ENCODE data around the gene ENTPD8.

The ENTPD8 gene

GRCh38 chr9:137441289-137441934, at the start of gene ENTPD8:
ENTPD8 (minus strand) TSS chr9:137441357; CDS start chr9:137438285, 3,072 bp downstream.
- Histone ChIP-seq H3K27me3 (ENCODE audit: control insufficient read depth, insufficient read depth, low read length) (peaks cover 12% of the 10 kb centered on the region), H3K27ac (ENCODE audit: low read length) (no peak within 1 kb of the TSS), H3K9me3 (ENCODE audit: control insufficient read depth, low read depth, low read length) (no peaks in the 10 kb centered on the region), H3K9ac (ENCODE audit: low read length) (no peak within 1 kb of the TSS), H3K4me1 (ENCODE audit: control insufficient read depth, low read depth, low read length) (no peaks in the 10 kb centered on the region), H3K36me3 (ENCODE audit: control insufficient read depth, low read depth, low read length) (no peaks in the 10 kb centered on the region), H3K4me3 (ENCODE audit: low read length) (peak within 1 kb of the TSS; percentile 35)

- H3K36me3 ChIP-seq (ENCODE audit: control insufficient read depth, low read depth, low read length) = no peaks in the 10 kb centered on the region
- H3K4me3 ChIP-seq (ENCODE audit: low read length) = no peak overlapping the region
- H3K27me3 ChIP-seq (ENCODE audit: control insufficient read depth, insufficient read depth, low read length) = no peaks in the 10 kb centered on the region
- H3K9ac ChIP-seq (ENCODE audit: low read length) = no peak overlapping the region
- H3K4me1 ChIP-seq (ENCODE audit: control insufficient read depth, low read depth, low read length) = no peaks in the 10 kb centered on the region
- no peak overlapping the region for H3K27ac ChIP-seq (ENCODE audit: low read length)
- no peaks in the 10 kb centered on the region for H3K9me3 ChIP-seq (ENCODE audit: control insufficient read depth, low read depth, low read length)
Measured at GRCh38 chr9:137490532-137491186, 49.5 kb upstream of the ENTPD8 start.

GRCh38 chr9:137488906-137489305, 47.7 kb upstream of the ENTPD8 start:
- no peak overlapping the region for H3K9ac ChIP-seq (ENCODE audit: low read length)
- H3K4me3 ChIP-seq (ENCODE audit: low read length) = no peak overlapping the region
- H3K4me1 ChIP-seq (ENCODE audit: control insufficient read depth, low read depth, low read length) = no peaks in the 10 kb centered on the region
- no peaks in the 10 kb centered on the region for H3K36me3 ChIP-seq (ENCODE audit: control insufficient read depth, low read depth, low read length)
- no peak overlapping the region for H3K27ac ChIP-seq (ENCODE audit: low read length)
- no peaks in the 10 kb centered on the region for H3K27me3 ChIP-seq (ENCODE audit: control insufficient read depth, insufficient read depth, low read length)
- no peaks in the 10 kb centered on the region for H3K9me3 ChIP-seq (ENCODE audit: control insufficient read depth, low read depth, low read length)

- no peak overlapping the region for H3K27ac ChIP-seq (ENCODE audit: low read length)
- no peaks in the 10 kb centered on the region for H3K9me3 ChIP-seq (ENCODE audit: control insufficient read depth, low read depth, low read length)
- H3K9ac ChIP-seq (ENCODE audit: low read length) = no peak overlapping the region
- no peak overlapping the region for H3K4me3 ChIP-seq (ENCODE audit: low read length)
- no peaks in the 10 kb centered on the region for H3K27me3 ChIP-seq (ENCODE audit: control insufficient read depth, insufficient read depth, low read length)
- H3K36me3 ChIP-seq (ENCODE audit: control insufficient read depth, low read depth, low read length) = no peaks in the 10 kb centered on the region
- H3K4me1 ChIP-seq (ENCODE audit: control insufficient read depth, low read depth, low read length) = no peaks in the 10 kb centered on the region
Measured at GRCh38 chr9:137488327-137488653, 47.1 kb upstream of the ENTPD8 start.

GRCh38 chr9:137487454-137488326, 46.5 kb upstream of the ENTPD8 start:
- H3K36me3 ChIP-seq (ENCODE audit: control insufficient read depth, low read depth, low read length) = no peaks in the 10 kb centered on the region
- no peak overlapping the region for H3K4me3 ChIP-seq (ENCODE audit: low read length)
- H3K27me3 ChIP-seq (ENCODE audit: control insufficient read depth, insufficient read depth, low read length) = no peaks in the 10 kb centered on the region

GRCh38 chr9:137486545-137487453, 45.6 kb upstream of the ENTPD8 start:
- Histone ChIP-seq H3K27me3 (ENCODE audit: control insufficient read depth, insufficient read depth, low read length) (no peaks in the 10 kb centered on the region), H3K27ac (ENCODE audit: low read length) (no peak overlapping the region), H3K4me3 (ENCODE audit: low read length) (no peak overlapping the region), H3K36me3 (ENCODE audit: control insufficient read depth, low read depth, low read length) (no peaks in the 10 kb centered on the region), H3K4me1 (ENCODE audit: control insufficient read depth, low read depth, low read length) (no peaks in the 10 kb centered on the region), H3K9ac (ENCODE audit: low read length) (no peak overlapping the region), H3K9me3 (ENCODE audit: control insufficient read depth, low read depth, low read length) (no peaks in the 10 kb centered on the region)

More at GRCh38 chr9:137487454-137488326, 46.5 kb upstream of the ENTPD8 start:
- H3K27ac ChIP-seq (ENCODE audit: low read length) = no peak overlapping the region
- no peaks in the 10 kb centered on the region for H3K4me1 ChIP-seq (ENCODE audit: control insufficient read depth, low read depth, low read length)
- H3K9me3 ChIP-seq (ENCODE audit: control insufficient read depth, low read depth, low read length) = no peaks in the 10 kb centered on the region
- H3K9ac ChIP-seq (ENCODE audit: low read length) = no peak overlapping the region

- no peaks in the 10 kb centered on the region for H3K9me3 ChIP-seq (ENCODE audit: control insufficient read depth, low read depth, low read length)
- H3K36me3 ChIP-seq (ENCODE audit: control insufficient read depth, low read depth, low read length) = no peaks in the 10 kb centered on the region
- no peaks in the 10 kb centered on the region for H3K27me3 ChIP-seq (ENCODE audit: control insufficient read depth, insufficient read depth, low read length)
- no peak overlapping the region for H3K27ac ChIP-seq (ENCODE audit: low read length)
- H3K9ac ChIP-seq (ENCODE audit: low read length) = no peak overlapping the region
- H3K4me1 ChIP-seq (ENCODE audit: control insufficient read depth, low read depth, low read length) = no peaks in the 10 kb centered on the region
- no peak overlapping the region for H3K4me3 ChIP-seq (ENCODE audit: low read length)
Measured at GRCh38 chr9:137486141-137486490, 45.0 kb upstream of the ENTPD8 start.

GRCh38 chr9:137485343-137486140, 44.4 kb upstream of the ENTPD8 start:
- H3K9me3 ChIP-seq (ENCODE audit: control insufficient read depth, low read depth, low read length) = no peaks in the 10 kb centered on the region
- no peak overlapping the region for H3K9ac ChIP-seq (ENCODE audit: low read length)
- H3K27me3 ChIP-seq (ENCODE audit: control insufficient read depth, insufficient read depth, low read length) = no peaks in the 10 kb centered on the region
- H3K4me3 ChIP-seq (ENCODE audit: low read length) = no peak overlapping the region
- no peak overlapping the region for H3K27ac ChIP-seq (ENCODE audit: low read length)
- no peaks in the 10 kb centered on the region for H3K36me3 ChIP-seq (ENCODE audit: control insufficient read depth, low read depth, low read length)
- H3K4me1 ChIP-seq (ENCODE audit: control insufficient read depth, low read depth, low read length) = no peaks in the 10 kb centered on the region

- Histone ChIP-seq H3K27me3 (ENCODE audit: control insufficient read depth, insufficient read depth, low read length) (no peaks in the 10 kb centered on the region), H3K4me1 (ENCODE audit: control insufficient read depth, low read depth, low read length) (no peaks in the 10 kb centered on the region), H3K4me3 (ENCODE audit: low read length) (no peak overlapping the region), H3K36me3 (ENCODE audit: control insufficient read depth, low read depth, low read length) (no peaks in the 10 kb centered on the region), H3K27ac (ENCODE audit: low read length) (no peak overlapping the region), H3K9me3 (ENCODE audit: control insufficient read depth, low read depth, low read length) (no peaks in the 10 kb centered on the region), H3K9ac (ENCODE audit: low read length) (no peak overlapping the region)
Measured at GRCh38 chr9:137484551-137485315, 43.6 kb upstream of the ENTPD8 start.

GRCh38 chr9:137482094-137482781, 41.1 kb upstream of the ENTPD8 start:
- no peaks in the 10 kb centered on the region for H3K36me3 ChIP-seq (ENCODE audit: control insufficient read depth, low read depth, low read length)
- H3K9ac ChIP-seq (ENCODE audit: low read length) = no peak overlapping the region
- H3K9me3 ChIP-seq (ENCODE audit: control insufficient read depth, low read depth, low read length) = no peaks in the 10 kb centered on the region
- H3K27me3 ChIP-seq (ENCODE audit: control insufficient read depth, insufficient read depth, low read length) = no peaks in the 10 kb centered on the region
- no peak overlapping the region for H3K27ac ChIP-seq (ENCODE audit: low read length)
- H3K4me1 ChIP-seq (ENCODE audit: control insufficient read depth, low read depth, low read length) = no peaks in the 10 kb centered on the region
- H3K4me3 ChIP-seq (ENCODE audit: low read length) = no peak overlapping the region
